ENCODE measurements around the gene PTPRN. TPM values are rescaled to one million over a fixed set of nuclear protein-coding genes. Genes with fewer than 3 reads are reported as not detected.

PTPRN gene
- total and polyA plus RNA-seq, 2 donors (not counting 3 experiments of a cell fraction or from before 2014, with no cell fraction given): not detected

- CTCF ChIA-PET: interaction anchor here (0.7 to 2.8 kb wide), 2 partner anchors 11 to 28 kb away, joined by 3 to 8 read pairs; no protein-coding TSS in a partner anchor
- Histone ChIP-seq H2AFZ (ENCODE audit: low read depth, low read length) (no peak overlapping the region), H3K4me3 (replicated peaks in 1 of 3; ENCODE audit: insufficient read depth in 1 of 3, low read depth in 1 of 3, low read length in 3 of 3) (no peak overlapping the region), H3K36me3 (ENCODE audit: control insufficient read depth in 2 of 2, extremely low read depth in 1 of 2, insufficient read depth in 2 of 2, low read length in 2 of 2) (no peaks in the 10 kb centered on the region), H3K9me1 (replicated peaks; ENCODE audit: control insufficient read depth, extremely low read depth, insufficient read depth, low read length) (no peaks in the 10 kb centered on the region), H3K79me2 (ENCODE audit: control insufficient read depth, insufficient read depth, low read length) (no peaks in the 10 kb centered on the region), H3K4me1 (ENCODE audit: control insufficient read depth, extremely low read depth, insufficient read depth, low read length) (no peaks in the 10 kb centered on the region), H4K20me1 (replicated peaks; ENCODE audit: control insufficient read depth, extremely low read depth, insufficient read depth, low read length) (no peaks in the 10 kb centered on the region), H3K27me3 (ENCODE audit: control insufficient read depth in 2 of 2, insufficient read depth in 2 of 2, low read length in 2 of 2) (peaks cover 8 to 10% of the 10 kb centered on the region in 2 experiments), H3K9me3 (replicated peaks; ENCODE audit: control insufficient read depth, insufficient read depth, low read length) (no peaks in the 10 kb centered on the region), H3K27ac (ENCODE audit: insufficient read depth, low read depth, low read length) (no peak overlapping the region), H3K9ac (replicated peaks; ENCODE audit: extremely low read depth, insufficient read depth, low read length) (no peak overlapping the region), H3K4me2 (ENCODE audit: insufficient read depth, low read length) (no peak overlapping the region)
- DNase-seq (ENCODE audit: low read depth, low spot score) (no peak), FAIRE-seq (no peak)
- dilution Hi-C loops (cut with MboI; ENCODE audit: extremely low pct_ligation_motif_present, low sequenced_read_pairs) (no loop called here), intact Hi-C loops (cut with micrococcal nuclease) (no loop called here)
- no peak for TF ChIP-seq MYC (IDR thresholded peaks at IDR 0.05; ENCODE audit: low read depth, low read length)
- no TSS peak for BruUV-seq (replicated peaks)
- POLR2A ChIA-PET: no interaction called here
Observed at GRCh38 chr2:219266886-219267285, 42.3 kb downstream of the PTPRN start.

GRCh38 chr2:219266232-219266631 is 43.0 kb downstream of the PTPRN start:
- CTCF ChIA-PET: interaction anchor here (1.5 to 2.8 kb wide), 2 partner anchors 12 to 29 kb away, joined by 5 to 8 read pairs; no protein-coding TSS in a partner anchor
- DNase-seq (ENCODE audit: low read depth, low spot score) (no peak), FAIRE-seq (no peak)
- Histone ChIP-seq H3K27ac (ENCODE audit: insufficient read depth, low read depth, low read length) (no peak overlapping the region), H2AFZ (ENCODE audit: low read depth, low read length) (no peak overlapping the region), H3K9me3 (replicated peaks; ENCODE audit: control insufficient read depth, insufficient read depth, low read length) (no peaks in the 10 kb centered on the region), H3K79me2 (ENCODE audit: control insufficient read depth, insufficient read depth, low read length) (no peaks in the 10 kb centered on the region), H3K4me2 (ENCODE audit: insufficient read depth, low read length) (no peak overlapping the region), H3K36me3 (ENCODE audit: control insufficient read depth in 2 of 2, extremely low read depth in 1 of 2, insufficient read depth in 2 of 2, low read length in 2 of 2) (no peaks in the 10 kb centered on the region), H3K4me1 (ENCODE audit: control insufficient read depth, extremely low read depth, insufficient read depth, low read length) (no peaks in the 10 kb centered on the region), H3K27me3 (ENCODE audit: control insufficient read depth in 2 of 2, insufficient read depth in 2 of 2, low read length in 2 of 2) (peaks cover 13 to 14% of the 10 kb centered on the region in 2 experiments), H3K9me1 (replicated peaks; ENCODE audit: control insufficient read depth, extremely low read depth, insufficient read depth, low read length) (no peaks in the 10 kb centered on the region), H3K4me3 (replicated peaks in 1 of 3; ENCODE audit: insufficient read depth in 1 of 3, low read depth in 1 of 3, low read length in 3 of 3) (no peak overlapping the region), H4K20me1 (replicated peaks; ENCODE audit: control insufficient read depth, extremely low read depth, insufficient read depth, low read length) (no peaks in the 10 kb centered on the region), H3K9ac (replicated peaks; ENCODE audit: extremely low read depth, insufficient read depth, low read length) (no peak overlapping the region)
- POLR2A ChIA-PET: no interaction called here
- dilution Hi-C loops (cut with MboI; ENCODE audit: extremely low pct_ligation_motif_present, low sequenced_read_pairs) (no loop called here), intact Hi-C loops (cut with micrococcal nuclease) (no loop called here)
- no TSS peak for BruUV-seq (replicated peaks)
- TF ChIP-seq POLR2AphosphoS5 (IDR thresholded peaks at IDR 0.05; ENCODE audit: insufficient read depth, low read depth, low read length) (no peak), POLR2A (IDR thresholded peaks at IDR 0.05; ENCODE audit: low read depth, low read length) (no peak), MYC (IDR thresholded peaks at IDR 0.05; ENCODE audit: low read depth, low read length) (no peak), JUN (IDR thresholded peaks at IDR 0.05; ENCODE audit: borderline replicate concordance, insufficient read depth, insufficient read length, low read depth) (no peak)

All from endothelial cell of umbilical vein (primary cell).